IMR-90 (cell line): ENCODE data around the gene NR1D2. TPM values are rescaled to one million over a fixed set of nuclear protein-coding genes. Genes with fewer than 3 reads are reported as not detected.

Source experiments
- ATAC-seq: fragments of 200-7000 bp; cut with Tn5 transposase; 2 replicates; pipeline ENCODE4 v1.9.1; 2020; ENCODE audit warnings: low read depth, mild to moderate bottlenecking, moderate library complexity
- BruUV-seq: library from RNA; stranded (reverse); fragments of 400-500 nt; replicated peaks from 2 replicates; lab custom pipeline; 2021; lab: Mats Ljungman, UMichigan
- CTCF ChIA-PET: fragments of 300-600 bp; formaldehyde crosslinking; extraction: SDS; loops from one replicate; lab custom pipeline; 2021; ENCODE audit warnings: antibody characterized with exemption; lab: Yijun Ruan, JAX
- POLR2A ChIA-PET: fragments of 300-600 bp; sonication (Branson Sonifier 250); formaldehyde crosslinking; loops from one replicate; lab custom pipeline; 2022; ENCODE audit warnings: antibody characterized with exemption; ENCODE audit not compliant: unreplicated experiment; lab: Charles Lee
- DNase-seq: peaks from one replicate; pipeline ENCODE4 v3.0.0; 2013
- H2AFZ ChIP-seq: replicated peaks from 2 replicates; pipeline ENCODE3; 2013; ENCODE audit warnings: low read length, mild to moderate bottlenecking; ENCODE audit not compliant: poor library complexity
- H2AK5ac ChIP-seq: 2 replicates; pipeline ENCODE4 v1.6.1; 2013; ENCODE audit warnings: low read depth, low read length, inconsistent platforms
- H2AK9ac ChIP-seq: replicated peaks from 2 replicates; pipeline ENCODE3; 2013; ENCODE audit warnings: mild to moderate bottlenecking, low read depth, low read length, moderate library complexity; ENCODE audit not compliant: poor library complexity
- H2BK120ac ChIP-seq: 2 replicates; pipeline ENCODE4 v1.6.1; 2013; ENCODE audit warnings: low read depth, low read length, inconsistent platforms
- H2BK15ac ChIP-seq: 3 replicates; pipeline ENCODE4 v1.6.1; 2013; ENCODE audit warnings: low read depth, low read length, inconsistent platforms
- H2BK20ac ChIP-seq: 2 replicates; pipeline ENCODE4 v1.6.1; 2013; ENCODE audit warnings: low read depth, mild to moderate bottlenecking, inconsistent platforms, low read length, moderate library complexity
- H2BK5ac ChIP-seq: 2 replicates; pipeline ENCODE4 v1.6.1; 2013; ENCODE audit warnings: mild to moderate bottlenecking, low read depth, low read length, inconsistent platforms; ENCODE audit not compliant: poor library complexity, severe bottlenecking
- H3K14ac ChIP-seq: replicated peaks from 2 replicates; pipeline ENCODE4 v1.6.1; 2013; ENCODE audit warnings: low read depth, low read length, inconsistent platforms
- H3K18ac ChIP-seq: 2 replicates; pipeline ENCODE4 v1.6.1; 2013; ENCODE audit warnings: low read depth, low read length, control low read depth
- H3K23ac ChIP-seq: 2 replicates; pipeline ENCODE4 v1.6.1; 2013; ENCODE audit warnings: low read depth, low read length, inconsistent platforms
- H3K27ac ChIP-seq: 2 replicates; pipeline ENCODE4 v1.5.1; 2013; ENCODE audit warnings: mild to moderate bottlenecking, control low read depth, low read length; ENCODE audit not compliant: insufficient read depth
- H3K27me3 ChIP-seq: 2 replicates; pipeline ENCODE4 v1.6.1; 2013; ENCODE audit warnings: low read length; ENCODE audit not compliant: control insufficient read depth, insufficient read depth
- H3K36me3 ChIP-seq: 2 replicates; pipeline ENCODE4 v1.6.1; 2013; ENCODE audit warnings: low read length, mixed read lengths; ENCODE audit not compliant: control insufficient read depth, insufficient read depth
- H3K4ac ChIP-seq: 2 replicates; pipeline ENCODE4 v1.6.1; 2013; ENCODE audit warnings: low read depth, low read length, inconsistent platforms
- H3K4me1 ChIP-seq: 2 replicates; pipeline ENCODE4 v1.6.1; 2013; ENCODE audit warnings: low read length, mixed read lengths; ENCODE audit not compliant: control insufficient read depth, insufficient read depth
- H3K4me2 ChIP-seq: 2 replicates; pipeline ENCODE4 v1.6.1; 2013; ENCODE audit warnings: low read depth, mild to moderate bottlenecking, control low read depth, low read length, moderate library complexity
- H3K4me3 ChIP-seq: 2 replicates; pipeline ENCODE4 v1.5.1; 2013; ENCODE audit warnings: low read depth, mild to moderate bottlenecking, control low read depth, low read length, moderate library complexity; ENCODE audit not compliant: insufficient read depth
- H3K56ac ChIP-seq: 2 replicates; pipeline ENCODE4 v1.6.1; 2013; ENCODE audit warnings: low read length, inconsistent platforms; ENCODE audit not compliant: insufficient read depth; ENCODE audit errors: extremely low read depth
- H3K79me1 ChIP-seq, 2 experiments: 2 replicates each; pipeline ENCODE4 v1.6.1; 2013; ENCODE audit warnings: low read length in 2 of 2, inconsistent platforms in 1 of 2, low read depth in 1 of 2
- H3K9ac ChIP-seq: 2 replicates; pipeline ENCODE4 v1.6.1; 2013; ENCODE audit warnings: low read depth, low read length, control low read depth
- H3K9me1 ChIP-seq: 2 replicates; pipeline ENCODE4 v1.6.1; 2013; ENCODE audit warnings: low read length, inconsistent platforms; ENCODE audit not compliant: insufficient read depth
- H3K9me3 ChIP-seq: 2 replicates; pipeline ENCODE4 v1.6.1; 2013; ENCODE audit warnings: low read length; ENCODE audit not compliant: control insufficient read depth, insufficient read depth
- H4K20me1 ChIP-seq: 2 replicates; pipeline ENCODE4 v1.6.1; 2013; ENCODE audit warnings: low read length, inconsistent platforms; ENCODE audit not compliant: insufficient read depth
- H4K5ac ChIP-seq: 2 replicates; pipeline ENCODE4 v1.6.1; 2013; ENCODE audit warnings: mild to moderate bottlenecking, low read depth, low read length, control low read depth
- H4K8ac ChIP-seq, 2 experiments: 2 replicates each; pipeline ENCODE4 v1.6.1; 2013; ENCODE audit warnings: low read depth in 2 of 2, low read length in 2 of 2, control low read depth in 1 of 2, inconsistent platforms in 1 of 2
- H4K91ac ChIP-seq: 2 replicates; pipeline ENCODE4 v1.6.1; 2013; ENCODE audit warnings: low read depth, low read length, inconsistent platforms; ENCODE audit not compliant: insufficient read depth
- CEBPB ChIP-seq: IDR thresholded peaks from 2 replicates; pipeline ENCODE4 v1.6.1; 2012; ENCODE audit warnings: low read depth, low read length, improper control_type of control experiment
- CHD1 ChIP-seq: IDR thresholded peaks from 2 replicates; pipeline ENCODE4 v1.6.1; 2012; ENCODE audit warnings: low read depth, low read length, improper control_type of control experiment
- FOS ChIP-seq: fragments of 150-350 bp; IDR thresholded peaks from 2 replicates; pipeline ENCODE4 v1.6.1; 2016; ENCODE audit warnings: low read depth, low read length
- MAZ ChIP-seq: IDR thresholded peaks from 2 replicates; pipeline ENCODE4 v1.6.1; 2012; ENCODE audit warnings: low read depth, mild to moderate bottlenecking, low read length, improper control_type of control experiment, moderate library complexity, borderline replicate concordance
- MXI1 ChIP-seq: IDR thresholded peaks from 2 replicates; pipeline ENCODE4 v1.6.1; 2012; ENCODE audit warnings: low read depth, mild to moderate bottlenecking, low read length, moderate library complexity, borderline replicate concordance
- NFE2L2 ChIP-seq: fragments of 150-350 bp; IDR thresholded peaks from 2 replicates; pipeline ENCODE4 v1.6.1; 2016; ENCODE audit warnings: low read depth, mild to moderate bottlenecking, low read length
- POLR2A ChIP-seq: IDR thresholded peaks from 2 replicates; pipeline ENCODE4 v1.6.1; 2012; ENCODE audit warnings: mild to moderate bottlenecking, low read depth, low read length
- RAD21 ChIP-seq: IDR thresholded peaks from 2 replicates; pipeline ENCODE4 v1.6.1; 2012; ENCODE audit warnings: low read length, improper control_type of control experiment
- RCOR1 ChIP-seq: IDR thresholded peaks from 2 replicates; pipeline ENCODE4 v1.6.1; 2012; ENCODE audit warnings: mild to moderate bottlenecking, low read length, improper control_type of control experiment; ENCODE audit not compliant: insufficient replicate concordance
- RFX5 ChIP-seq: IDR thresholded peaks from 2 replicates; pipeline ENCODE4 v1.8.0; 2012; ENCODE audit warnings: low read depth, mild to moderate bottlenecking, low read length, moderate library complexity
- SMC3 ChIP-seq: fragments of 150-350 bp; IDR thresholded peaks from 2 replicates; pipeline ENCODE4 v1.6.1; 2016; ENCODE audit warnings: low read depth, mild to moderate bottlenecking, antibody characterized with exemption, low read length, moderate library complexity
- WGBS, 2 experiments: methylation state at CpG; one replicate each; pipeline versions ENCODE4 v1.1.5 to v1.1.7; 2013; ENCODE audit warnings: missing lambda C conversion rate in 2 of 2; ENCODE audit not compliant: insufficient read length in 1 of 2; ENCODE audit errors: extremely low coverage in 2 of 2; 5-methylcytosine and 5-hydroxymethylcytosine counted together
- dilution Hi-C: fragments of 300-500 bp; cut with HindIII; formaldehyde crosslinking; loops from one replicate; pipeline ENCODE4 v1.14.3; 2018; ENCODE audit warnings: low sequenced_read_pairs; ENCODE audit not compliant: unreplicated experiment
- in situ Hi-C: fragments of 300-500 bp; cut with MboI; formaldehyde crosslinking; loops from 3 replicates; pipeline ENCODE4 v1.14.3; 2019; ENCODE audit warnings: low sequenced_read_pairs, inconsistent platforms, mixed read lengths
- intact Hi-C: fragments of 100-400 bp; cut with micrococcal nuclease; formaldehyde crosslinking; loops from 2 replicates; pipeline ENCODE4 v1.10.0; 2022
- polyA plus RNA-seq, 3 experiments: library from polyadenylated mRNA; depleted of rRNA; stranded (reverse); fragments of >200 nt; gene quantifications; 2 replicates each; pipeline ENCODE4 v1.2.3, GENCODE V29; 2012; ENCODE audit warnings: low replicate concordance in 1 of 3
- total RNA-seq: library from RNA; depleted of rRNA; stranded (reverse); fragments of >200 nt; gene quantifications from 2 replicates; pipeline ENCODE4 v1.2.3, GENCODE V29; 2012
- TF ChIP-seq, protein P1 (sequence below): fragments of 150-350 bp; IDR thresholded peaks from 2 replicates; pipeline ENCODE4 v1.6.1; 2016; ENCODE audit warnings: low read depth, mild to moderate bottlenecking, low read length, moderate library complexity, borderline replicate concordance
- TF ChIP-seq, protein P2 (sequence below): conservative IDR thresholded peaks from 2 replicates; pipeline ENCODE4 v1.5.1; 2012; ENCODE audit warnings: mild to moderate bottlenecking, low read depth, low read length, improper control_type of control experiment

The NR1D2 gene
- total and polyA plus RNA-seq, 2 of the 4 experiments (the other 2 are of a cell fraction) = 8.1 to 41.0 TPM

DNA sequence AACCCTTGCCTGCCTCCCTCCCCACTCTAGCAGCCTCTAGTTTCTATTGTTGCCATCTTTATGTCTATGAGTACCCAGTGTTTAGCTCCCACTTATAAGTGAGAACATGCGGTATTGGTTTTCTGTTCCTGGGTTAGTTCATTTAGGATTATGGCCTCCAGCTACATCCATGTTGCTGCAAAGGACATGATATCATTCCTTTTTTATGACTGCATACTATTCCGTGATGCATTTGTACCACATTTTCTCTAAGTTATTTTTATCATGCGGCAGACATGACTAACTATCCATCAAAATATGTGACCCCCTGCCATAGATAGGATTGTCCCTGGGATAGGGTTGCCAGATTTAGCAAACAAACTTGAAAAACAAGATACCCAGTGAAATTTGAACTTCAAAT lies 58.4 kb downstream of the NR1D2 start:
- Histone ChIP-seq H2BK5ac (no peak overlapping the region), H3K4ac (no peak overlapping the region), H3K36me3 (no peaks in the 10 kb centered on the region), H4K5ac (no peak overlapping the region), H3K27ac (no peak overlapping the region), H3K4me2 (no peak overlapping the region), H3K4me3 (no peak overlapping the region), H2BK120ac (no peak overlapping the region), H3K18ac (no peak overlapping the region), H2AK9ac (no peak overlapping the region), H3K9ac (no peak overlapping the region), H3K56ac (no peak overlapping the region), H4K8ac (no peak overlapping the region), H3K79me1 (no peaks in the 10 kb centered on the region), H3K27me3 (no peaks in the 10 kb centered on the region; the same call in none of the 2 replicates), H3K9me1 (no peaks in the 10 kb centered on the region), H2AK5ac (no peak overlapping the region), H4K20me1 (no peaks in the 10 kb centered on the region), H2BK15ac (no peak overlapping the region), H3K9me3 (no peaks in the 10 kb centered on the region), H3K14ac (no peak overlapping the region), H2BK20ac (no peak overlapping the region), H2AFZ (no peak overlapping the region), H3K23ac (no peak overlapping the region), H3K4me1 (no peaks in the 10 kb centered on the region), H4K91ac (no peak overlapping the region)
- in situ Hi-C loops (loop anchor here (10.0 kb wide), 1 partner anchor 681 kb away; no protein-coding TSS in a partner anchor), dilution Hi-C loops (no loop called here), intact Hi-C loops (no loop called here)
- WGBS, 2 experiments = no CpG with 5 or more reads among the region's 3 CpGs
- ATAC-seq (no peak), DNase-seq (no peak)
- no TSS peak for BruUV-seq
- no peak for TF ChIP-seq RCOR1
- no peak for TF ChIP-seq CEBPB
- TF ChIP-seq MAZ = no peak
- no peak for TF ChIP-seq NFE2L2
- no peak for TF ChIP-seq FOS
- TF ChIP-seq CHD1 = no peak
- TF ChIP-seq, protein P1, sequence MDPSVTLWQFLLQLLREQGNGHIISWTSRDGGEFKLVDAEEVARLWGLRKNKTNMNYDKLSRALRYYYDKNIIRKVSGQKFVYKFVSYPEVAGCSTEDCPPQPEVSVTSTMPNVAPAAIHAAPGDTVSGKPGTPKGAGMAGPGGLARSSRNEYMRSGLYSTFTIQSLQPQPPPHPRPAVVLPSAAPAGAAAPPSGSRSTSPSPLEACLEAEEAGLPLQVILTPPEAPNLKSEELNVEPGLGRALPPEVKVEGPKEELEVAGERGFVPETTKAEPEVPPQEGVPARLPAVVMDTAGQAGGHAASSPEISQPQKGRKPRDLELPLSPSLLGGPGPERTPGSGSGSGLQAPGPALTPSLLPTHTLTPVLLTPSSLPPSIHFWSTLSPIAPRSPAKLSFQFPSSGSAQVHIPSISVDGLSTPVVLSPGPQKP = no peak
- no peak for TF ChIP-seq SMC3
- no peak for TF ChIP-seq MXI1
- no peak for TF ChIP-seq RAD21
- TF ChIP-seq POLR2A = no peak
- TF ChIP-seq, protein P2, sequence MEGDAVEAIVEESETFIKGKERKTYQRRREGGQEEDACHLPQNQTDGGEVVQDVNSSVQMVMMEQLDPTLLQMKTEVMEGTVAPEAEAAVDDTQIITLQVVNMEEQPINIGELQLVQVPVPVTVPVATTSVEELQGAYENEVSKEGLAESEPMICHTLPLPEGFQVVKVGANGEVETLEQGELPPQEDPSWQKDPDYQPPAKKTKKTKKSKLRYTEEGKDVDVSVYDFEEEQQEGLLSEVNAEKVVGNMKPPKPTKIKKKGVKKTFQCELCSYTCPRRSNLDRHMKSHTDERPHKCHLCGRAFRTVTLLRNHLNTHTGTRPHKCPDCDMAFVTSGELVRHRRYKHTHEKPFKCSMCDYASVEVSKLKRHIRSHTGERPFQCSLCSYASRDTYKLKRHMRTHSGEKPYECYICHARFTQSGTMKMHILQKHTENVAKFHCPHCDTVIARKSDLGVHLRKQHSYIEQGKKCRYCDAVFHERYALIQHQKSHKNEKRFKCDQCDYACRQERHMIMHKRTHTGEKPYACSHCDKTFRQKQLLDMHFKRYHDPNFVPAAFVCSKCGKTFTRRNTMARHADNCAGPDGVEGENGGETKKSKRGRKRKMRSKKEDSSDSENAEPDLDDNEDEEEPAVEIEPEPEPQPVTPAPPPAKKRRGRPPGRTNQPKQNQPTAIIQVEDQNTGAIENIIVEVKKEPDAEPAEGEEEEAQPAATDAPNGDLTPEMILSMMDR = no peak
- TF ChIP-seq RFX5 = no peak
- ChIA-PET POLR2A (no interaction called here), CTCF (no interaction called here)
